GM18499 (cell line): ENCODE measurements around the gene PAPPA2.
"Not testable (repeated sequence)": the region's sequence is repeated elsewhere in the genome, so short reads cannot be mapped to it uniquely, and the experiment has no call there.

Experiments
- ATAC-seq: cut with Tn5 transposase; IDR thresholded peaks from one replicate; pipeline ENCODE4 v1.9.1; 2021; ENCODE audit warnings: moderate number of reproducible peaks; ENCODE audit not compliant: insufficient read depth, unreplicated experiment

Gene PAPPA2

GRCh38 chr1:176462674-176463378 is at the start of gene PAPPA2:
TSS of gene PAPPA2 (plus strand) at chr1:176463175. CDS start at chr1:176556323, 93,148 bp downstream.
- ATAC-seq, result no peak

GRCh38 chr1:176416777-176417176 is 46.2 kb upstream of the PAPPA2 start:
- ATAC-seq, result no peak

GRCh38 chr1:176419608-176420007 is 43.4 kb upstream of the PAPPA2 start:
- ATAC-seq, result not testable (repeated sequence)

- ATAC-seq, result no peak
These were observed 28.7 kb upstream of the PAPPA2 start for GRCh38 chr1:176434234-176434633.

GRCh38 chr1:176436251-176436650 is 26.7 kb upstream of the PAPPA2 start:
- ATAC-seq, result no peak

GRCh38 chr1:176440176-176440575 is 22.8 kb upstream of the PAPPA2 start:
- ATAC-seq, result no peak

- ATAC-seq, result no peak
These were observed 18.7 kb upstream of the PAPPA2 start for GRCh38 chr1:176444286-176444685.

GRCh38 chr1:176445402-176445801 is 17.6 kb upstream of the PAPPA2 start:
- ATAC-seq, result no peak

GRCh38 chr1:176448340-176448739 is 14.6 kb upstream of the PAPPA2 start:
- ATAC-seq, result no peak

- ATAC-seq, result no peak
These were observed 12.4 kb upstream of the PAPPA2 start for GRCh38 chr1:176450526-176450925.

GRCh38 chr1:176451741-176452140 is 11.2 kb upstream of the PAPPA2 start:
- ATAC-seq, result not testable (repeated sequence)

- no peak for ATAC-seq
These were observed 6.2 kb upstream of the PAPPA2 start for GRCh38 chr1:176456795-176457194.

- no peak for ATAC-seq
These were observed 2.2 kb upstream of the PAPPA2 start for GRCh38 chr1:176460544-176461336.

- ATAC-seq, result no peak
These were observed 1.4 kb upstream of the PAPPA2 start for GRCh38 chr1:176461576-176461975.

GRCh38 chr1:176466514-176466913 is 3.5 kb downstream of the PAPPA2 start:
- ATAC-seq, result no peak

GRCh38 chr1:176469450-176470010 is 6.6 kb downstream of the PAPPA2 start:
- no peak for ATAC-seq

- no peak for ATAC-seq
These were observed 8.6 kb downstream of the PAPPA2 start for GRCh38 chr1:176471338-176472121.

GRCh38 chr1:176479971-176480370 is 17.0 kb downstream of the PAPPA2 start:
- ATAC-seq, result no peak

GRCh38 chr1:176480750-176481149 is 17.8 kb downstream of the PAPPA2 start:
- no peak for ATAC-seq

GRCh38 chr1:176485083-176485482 is 22.1 kb downstream of the PAPPA2 start:
- ATAC-seq, result no peak

GRCh38 chr1:176494436-176494835 is 31.5 kb downstream of the PAPPA2 start:
- no peak for ATAC-seq
